Measurements from ENCODE around the gene STARD5.

DNA sequence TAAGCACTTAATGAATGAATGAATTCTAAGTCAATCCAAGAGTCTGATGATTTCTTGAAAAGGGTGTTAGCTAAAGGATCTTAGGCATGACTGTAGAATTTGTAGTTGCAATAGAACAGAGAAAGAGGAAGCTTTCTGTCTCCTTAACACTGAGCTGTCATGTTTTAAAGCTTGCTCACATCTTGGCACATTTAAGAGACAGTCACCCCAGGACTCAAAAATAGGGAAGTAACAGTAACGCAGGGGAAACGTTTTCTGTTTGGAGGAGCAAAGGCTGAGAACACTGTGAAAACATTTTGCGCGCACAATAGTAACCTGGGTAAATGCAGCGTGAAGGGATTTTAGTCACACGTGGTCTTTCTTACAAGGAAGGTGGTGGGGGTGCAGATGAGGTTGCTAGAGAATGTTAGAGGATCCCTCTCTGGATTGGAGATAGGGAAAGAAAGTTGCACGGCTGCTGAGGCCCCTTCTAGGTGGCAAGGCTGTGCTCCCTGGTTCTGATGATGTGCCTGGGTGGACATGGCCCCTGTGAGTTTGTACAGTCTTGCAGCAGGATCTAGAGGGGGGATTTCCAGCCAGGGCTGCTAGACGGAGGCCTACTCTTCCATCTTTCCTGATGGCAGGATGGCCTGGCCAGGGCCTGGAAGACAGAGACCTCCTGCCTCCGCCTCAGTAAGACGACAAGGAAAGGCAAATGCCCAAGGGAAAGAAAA lies 12.0 kb downstream of the STARD5 start:
- no peak for TF ChIP-seq CTCF (IDR thresholded peaks at IDR 0.05)
- no peak for TF ChIP-seq POLR2A (IDR thresholded peaks at IDR 0.05)

All from heart left ventricle (tissue), 13 donors.